Glomerular endothelial cell (primary cell): ENCODE data around the gene OR8D4. TPM values are rescaled to one million over a fixed set of nuclear protein-coding genes. Genes with fewer than 3 reads are reported as not detected.

Experiments used
- total RNA-seq: library from RNA; depleted of rRNA; stranded (reverse); fragments of >200 nt; gene quantifications from 2 replicates; pipeline ENCODE4 v1.2.3, GENCODE V29; 2015

The OR8D4 gene
- total RNA-seq, 1 donor from 2014 or later: not detected

Other genes with a start within 250 kb of the OR8D4 start
- gene SCN3B, start 247.5 kb upstream of the OR8D4 start, total RNA-seq: 5.4 and 5.8 TPM in 2 replicates
- gene ZNF202, start 160.5 kb upstream of the OR8D4 start, total RNA-seq: 6.9 and 7.3 TPM in 2 replicates
- not detected in 2 replicates for gene OR6X1, start 147.6 kb upstream of the OR8D4 start, total RNA-seq
- gene OR6M1, start 95.8 kb upstream of the OR8D4 start, total RNA-seq: not detected in 2 replicates
- gene TMEM225, start 16.5 kb upstream of the OR8D4 start, total RNA-seq: not detected in 2 replicates
- gene OR4D5, start 37.5 kb downstream of the OR8D4 start, total RNA-seq: not detected in 2 replicates
- not detected in 2 replicates for gene OR6T1, start 41.7 kb downstream of the OR8D4 start, total RNA-seq
- gene OR10S1, start 75.6 kb downstream of the OR8D4 start, total RNA-seq: not detected in 2 replicates
- gene OR10G6, start 93.0 kb downstream of the OR8D4 start, total RNA-seq: not detected in 2 replicates
- gene OR10G4, start 110.8 kb downstream of the OR8D4 start, total RNA-seq: not detected in 2 replicates
- not detected in 2 replicates for gene OR10G9, start 120.8 kb downstream of the OR8D4 start, total RNA-seq
- gene OR10G8, start 124.6 kb downstream of the OR8D4 start, total RNA-seq: not detected in 2 replicates
- gene OR10G7, start 139.2 kb downstream of the OR8D4 start, total RNA-seq: not detected in 2 replicates
- 9.1 and 12.9 TPM in 2 replicates for gene VWA5A, start 213.3 kb downstream of the OR8D4 start, total RNA-seq